ENCODE data around the gene PCDHB15.

Gene PCDHB15

GRCh38 chr5:141298376-141298775 is 53.2 kb downstream of the PCDHB15 start:
- no peak for TF ChIP-seq EZH2phosphoT487 (IDR thresholded peaks at IDR 0.05; ENCODE audit: borderline replicate concordance)
- TF ChIP-seq, protein P1, sequence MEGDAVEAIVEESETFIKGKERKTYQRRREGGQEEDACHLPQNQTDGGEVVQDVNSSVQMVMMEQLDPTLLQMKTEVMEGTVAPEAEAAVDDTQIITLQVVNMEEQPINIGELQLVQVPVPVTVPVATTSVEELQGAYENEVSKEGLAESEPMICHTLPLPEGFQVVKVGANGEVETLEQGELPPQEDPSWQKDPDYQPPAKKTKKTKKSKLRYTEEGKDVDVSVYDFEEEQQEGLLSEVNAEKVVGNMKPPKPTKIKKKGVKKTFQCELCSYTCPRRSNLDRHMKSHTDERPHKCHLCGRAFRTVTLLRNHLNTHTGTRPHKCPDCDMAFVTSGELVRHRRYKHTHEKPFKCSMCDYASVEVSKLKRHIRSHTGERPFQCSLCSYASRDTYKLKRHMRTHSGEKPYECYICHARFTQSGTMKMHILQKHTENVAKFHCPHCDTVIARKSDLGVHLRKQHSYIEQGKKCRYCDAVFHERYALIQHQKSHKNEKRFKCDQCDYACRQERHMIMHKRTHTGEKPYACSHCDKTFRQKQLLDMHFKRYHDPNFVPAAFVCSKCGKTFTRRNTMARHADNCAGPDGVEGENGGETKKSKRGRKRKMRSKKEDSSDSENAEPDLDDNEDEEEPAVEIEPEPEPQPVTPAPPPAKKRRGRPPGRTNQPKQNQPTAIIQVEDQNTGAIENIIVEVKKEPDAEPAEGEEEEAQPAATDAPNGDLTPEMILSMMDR (conservative IDR thresholded peaks at IDR 0.05; ENCODE audit: low read length) = no peak
- no peaks in the 10 kb centered on the region for H4K20me1 ChIP-seq (ENCODE audit: insufficient read depth, low read length, poor library complexity, severe bottlenecking)
- no peaks in the 10 kb centered on the region for H3K4me1 ChIP-seq (ENCODE audit: insufficient read depth, low read length, poor library complexity, severe bottlenecking)
- H3K9me3 ChIP-seq (ENCODE audit: insufficient read depth, low read depth, low read length) = no peaks in the 10 kb centered on the region
- H3K4me2 ChIP-seq (ENCODE audit: low read depth, low read length, poor library complexity, severe bottlenecking) = no peak overlapping the region
- no peak overlapping the region for H3K9ac ChIP-seq (ENCODE audit: low read depth, low read length, poor library complexity, severe bottlenecking)
- no peaks in the 10 kb centered on the region for H3K27me3 ChIP-seq (ENCODE audit: insufficient read depth, low read length, poor library complexity, severe bottlenecking)
- H3K36me3 ChIP-seq (ENCODE audit: insufficient read depth, low read length) = no peaks in the 10 kb centered on the region
- H2AFZ ChIP-seq (ENCODE audit: low read length) = no peak overlapping the region
- H3K79me2 ChIP-seq (ENCODE audit: insufficient read depth, low read length) = no peaks in the 10 kb centered on the region
- no peaks in the 10 kb centered on the region for H3F3A ChIP-seq (ENCODE audit: low read depth)
- no peak overlapping the region for H3K4me3 ChIP-seq (ENCODE audit: low read length, poor library complexity, severe bottlenecking)
- no peaks in the 10 kb centered on the region for H3K9me2 ChIP-seq (replicated peaks; ENCODE audit: low read depth, low read length)

All from Loucy (cell line).